AML-193 (cell line): ENCODE measurements around the gene GLRX.
"Not testable (repeated sequence)": the region's sequence is repeated elsewhere in the genome, so short reads cannot be mapped to it uniquely, and the experiment has no call there.

Experiments
- DNase-seq, 2 experiments: peaks; one replicate each; lab custom pipeline; 2025; lab: John Stamatoyannopoulos, UW

Gene GLRX

GRCh38 chr5:95852567-95852966 lies 30.0 kb upstream of the GLRX start:
- DNase-seq, result no peak

GRCh38 chr5:95851141-95851540 lies 28.6 kb upstream of the GLRX start:
- not testable (repeated sequence) for DNase-seq

GRCh38 chr5:95850391-95850894 lies 27.9 kb upstream of the GLRX start:
- DNase-seq, result peak; percentile 52 to 54

- no peak for DNase-seq
Measured at GRCh38 chr5:95848701-95849100, 26.2 kb upstream of the GLRX start.

- no peak for DNase-seq
Measured at GRCh38 chr5:95847261-95847592, 24.7 kb upstream of the GLRX start.

- peak; percentile 62 to 72 for DNase-seq
Measured at GRCh38 chr5:95846554-95847260, 24.2 kb upstream of the GLRX start.

- DNase-seq, result no peak
Measured at GRCh38 chr5:95845391-95845790, 22.9 kb upstream of the GLRX start.

GRCh38 chr5:95843733-95844223 lies 21.3 kb upstream of the GLRX start:
- peak; percentile 42 to 69 for DNase-seq

GRCh38 chr5:95842854-95843544 lies 20.5 kb upstream of the GLRX start:
- peak; percentile 93 to 94 for DNase-seq

- DNase-seq, result no peak
Measured at GRCh38 chr5:95841914-95842812, 19.6 kb upstream of the GLRX start.

GRCh38 chr5:95840956-95841705 lies 18.6 kb upstream of the GLRX start:
- DNase-seq, result no peak

- no peak for DNase-seq
Measured at GRCh38 chr5:95839658-95840057, 17.1 kb upstream of the GLRX start.

- DNase-seq, result no peak
Measured at GRCh38 chr5:95838556-95838955, 16.0 kb upstream of the GLRX start.

GRCh38 chr5:95838001-95838520 lies 15.5 kb upstream of the GLRX start:
- no peak for DNase-seq

- no peak for DNase-seq
Measured at GRCh38 chr5:95837492-95837891, 15.0 kb upstream of the GLRX start.

- DNase-seq, result not testable (repeated sequence)
Measured at GRCh38 chr5:95836971-95837370, 14.4 kb upstream of the GLRX start.

GRCh38 chr5:95836544-95836943 lies 14.0 kb upstream of the GLRX start:
- DNase-seq, result no peak

GRCh38 chr5:95835682-95836385 lies 13.3 kb upstream of the GLRX start:
- DNase-seq, result peak; percentile 38 to 53

- no peak for DNase-seq
Measured at GRCh38 chr5:95832664-95833063, 10.1 kb upstream of the GLRX start.

GRCh38 chr5:95830226-95830625 lies 7.7 kb upstream of the GLRX start:
- no peak for DNase-seq

- no peak for DNase-seq
Measured at GRCh38 chr5:95827892-95828246, 5.3 kb upstream of the GLRX start.
